ENCODE data around the gene FMN1.

- TF ChIP-seq CTCF (IDR thresholded peaks at IDR 0.05; ENCODE audit: low read depth, low read length, poor library complexity, severe bottlenecking): no peak
- TF ChIP-seq EZH2phosphoT487 (IDR thresholded peaks at IDR 0.05; ENCODE audit: borderline replicate concordance, low read length): no peak
Observed at GRCh38 chr15:33068511-33068990, 126.0 kb downstream of the FMN1 start.

All from DOHH2 (cell line).